ENCODE results near the gene MAML3. TPM values are rescaled to one million over a fixed set of nuclear protein-coding genes. Genes with fewer than 3 reads are reported as not detected.

Gene MAML3
- polyA plus RNA-seq, 1 donor (not counting 4 experiments of a cell fraction or from before 2014, with no cell fraction given): 0.68 TPM

DNA sequence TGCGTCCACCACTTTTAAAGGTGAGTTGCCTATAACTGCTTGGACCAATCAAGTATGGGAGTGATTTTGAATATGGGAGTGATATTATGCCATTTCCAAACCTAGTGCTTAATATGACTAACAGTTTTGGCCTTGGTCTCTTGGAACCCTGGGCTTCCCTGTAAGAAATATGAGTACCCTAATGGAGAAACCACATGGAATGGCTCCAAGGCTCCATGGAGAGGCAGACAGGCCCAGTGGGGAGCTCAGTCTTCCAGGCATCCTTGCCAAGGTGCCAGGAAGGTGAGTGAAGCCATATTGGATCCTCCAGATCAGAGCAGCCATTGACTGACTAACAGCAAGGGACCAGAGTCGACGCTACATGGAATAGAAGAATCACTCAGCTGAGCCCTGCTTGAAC is 53.2 kb downstream of the MAML3 start:
- H3K4me1 ChIP-seq (ENCODE audit: control insufficient read depth, extremely low read depth, insufficient read depth, low read length): peaks cover 31% of the 10 kb centered on the region
- no peak overlapping the region for H3K27ac ChIP-seq (ENCODE audit: control insufficient read depth, insufficient read depth, low read length)
- H3K27me3 ChIP-seq (ENCODE audit: control insufficient read depth, extremely low read depth, insufficient read depth, low read length): no peaks in the 10 kb centered on the region
- no peak overlapping the region for H3K9ac ChIP-seq (ENCODE audit: control insufficient read depth, extremely low read depth, insufficient read depth, low read length)
- dilution Hi-C loops (cut with MboI; ENCODE audit: extremely low pct_ligation_motif_present, low sequenced_read_pairs): no loop called here
- DNase-seq (ENCODE audit: low read depth, low spot score): no peak
- no peak for TF ChIP-seq EZH2 (IDR thresholded peaks at IDR 0.05; ENCODE audit: low read length)
- TF ChIP-seq, protein P1, sequence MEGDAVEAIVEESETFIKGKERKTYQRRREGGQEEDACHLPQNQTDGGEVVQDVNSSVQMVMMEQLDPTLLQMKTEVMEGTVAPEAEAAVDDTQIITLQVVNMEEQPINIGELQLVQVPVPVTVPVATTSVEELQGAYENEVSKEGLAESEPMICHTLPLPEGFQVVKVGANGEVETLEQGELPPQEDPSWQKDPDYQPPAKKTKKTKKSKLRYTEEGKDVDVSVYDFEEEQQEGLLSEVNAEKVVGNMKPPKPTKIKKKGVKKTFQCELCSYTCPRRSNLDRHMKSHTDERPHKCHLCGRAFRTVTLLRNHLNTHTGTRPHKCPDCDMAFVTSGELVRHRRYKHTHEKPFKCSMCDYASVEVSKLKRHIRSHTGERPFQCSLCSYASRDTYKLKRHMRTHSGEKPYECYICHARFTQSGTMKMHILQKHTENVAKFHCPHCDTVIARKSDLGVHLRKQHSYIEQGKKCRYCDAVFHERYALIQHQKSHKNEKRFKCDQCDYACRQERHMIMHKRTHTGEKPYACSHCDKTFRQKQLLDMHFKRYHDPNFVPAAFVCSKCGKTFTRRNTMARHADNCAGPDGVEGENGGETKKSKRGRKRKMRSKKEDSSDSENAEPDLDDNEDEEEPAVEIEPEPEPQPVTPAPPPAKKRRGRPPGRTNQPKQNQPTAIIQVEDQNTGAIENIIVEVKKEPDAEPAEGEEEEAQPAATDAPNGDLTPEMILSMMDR (optimal IDR thresholded peaks at IDR 0.05 in 1 of 3, IDR thresholded peaks at IDR 0.05 in 1 of 3, conservative IDR thresholded peaks at IDR 0.05 in 1 of 3; ENCODE audit: extremely low read depth in 1 of 3, insufficient read depth in 2 of 3, low read length in 3 of 3): no peak
- FAIRE-seq: no peak
- no peaks in the 10 kb centered on the region for H4K20me1 ChIP-seq (ENCODE audit: control insufficient read depth, extremely low read depth, insufficient read depth, low read length)
- no peak overlapping the region for H3K4me3 ChIP-seq (ENCODE audit: control insufficient read depth in 2 of 3, extremely low read depth in 1 of 3, insufficient read depth in 2 of 3, low read depth in 1 of 3, low read length in 3 of 3)
- H3K36me3 ChIP-seq (ENCODE audit: control insufficient read depth in 2 of 2, extremely low read depth in 1 of 2, insufficient read depth in 2 of 2, low read length in 2 of 2): no peaks in the 10 kb centered on the region
- no peaks in the 10 kb centered on the region for H3K9me1 ChIP-seq (ENCODE audit: control insufficient read depth, extremely low read depth, insufficient read depth, low read length)
- no peaks in the 10 kb centered on the region for H3K9me3 ChIP-seq (ENCODE audit: control insufficient read depth, low read depth, low read length)
- H2AFZ ChIP-seq (ENCODE audit: control insufficient read depth, low read length): no peak overlapping the region
- no peak overlapping the region for H3K4me2 ChIP-seq (ENCODE audit: control insufficient read depth, extremely low read depth, insufficient read depth, low read depth, low read length)
- H3K79me2 ChIP-seq (ENCODE audit: control insufficient read depth, insufficient read depth, low read length): no peaks in the 10 kb centered on the region

DNA sequence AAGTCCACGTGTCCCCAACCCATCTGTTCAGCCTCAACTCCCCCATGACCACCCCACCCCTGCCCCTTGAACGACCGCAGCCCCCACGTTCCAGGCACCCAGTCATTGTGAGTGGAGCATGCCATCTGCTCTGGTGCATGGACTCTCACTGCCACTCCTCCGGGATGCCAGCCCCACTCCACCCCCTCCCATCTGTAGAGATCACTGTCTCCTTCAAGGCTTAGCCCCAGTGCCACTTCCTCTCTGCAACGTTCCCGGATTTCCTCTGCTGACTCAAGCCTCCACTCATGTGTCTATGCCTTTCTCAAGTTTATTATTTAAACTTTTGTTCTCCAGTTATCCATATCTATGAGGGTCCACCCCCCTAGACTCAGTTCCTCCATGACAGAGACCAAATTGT is 54.0 kb downstream of the MAML3 start:
- dilution Hi-C loops (cut with MboI; ENCODE audit: extremely low pct_ligation_motif_present, low sequenced_read_pairs): no loop called here
- H3K4me1 ChIP-seq (ENCODE audit: control insufficient read depth, extremely low read depth, insufficient read depth, low read length): peaks cover 34% of the 10 kb centered on the region
- no peak overlapping the region for H3K27ac ChIP-seq (ENCODE audit: control insufficient read depth, insufficient read depth, low read length)
- DNase-seq (ENCODE audit: low read depth, low spot score) (no peak), FAIRE-seq (no peak)
- no peaks in the 10 kb centered on the region for H3K79me2 ChIP-seq (ENCODE audit: control insufficient read depth, insufficient read depth, low read length)
- no peaks in the 10 kb centered on the region for H4K20me1 ChIP-seq (ENCODE audit: control insufficient read depth, extremely low read depth, insufficient read depth, low read length)
- no peak overlapping the region for H3K4me3 ChIP-seq (ENCODE audit: control insufficient read depth in 2 of 3, extremely low read depth in 1 of 3, insufficient read depth in 2 of 3, low read depth in 1 of 3, low read length in 3 of 3)
- no peaks in the 10 kb centered on the region for H3K9me1 ChIP-seq (ENCODE audit: control insufficient read depth, extremely low read depth, insufficient read depth, low read length)
- TF ChIP-seq, protein P1 (optimal IDR thresholded peaks at IDR 0.05 in 1 of 3, IDR thresholded peaks at IDR 0.05 in 1 of 3, conservative IDR thresholded peaks at IDR 0.05 in 1 of 3; ENCODE audit: extremely low read depth in 1 of 3, insufficient read depth in 2 of 3, low read length in 3 of 3): no peak
- no peak for TF ChIP-seq EZH2 (IDR thresholded peaks at IDR 0.05; ENCODE audit: low read length)
- no peak overlapping the region for H3K9ac ChIP-seq (ENCODE audit: control insufficient read depth, extremely low read depth, insufficient read depth, low read length)
- H3K36me3 ChIP-seq (ENCODE audit: control insufficient read depth in 2 of 2, extremely low read depth in 1 of 2, insufficient read depth in 2 of 2, low read length in 2 of 2): no peaks in the 10 kb centered on the region
- no peak overlapping the region for H3K4me2 ChIP-seq (ENCODE audit: control insufficient read depth, extremely low read depth, insufficient read depth, low read depth, low read length)
- no peaks in the 10 kb centered on the region for H3K9me3 ChIP-seq (ENCODE audit: control insufficient read depth, low read depth, low read length)
- no peaks in the 10 kb centered on the region for H3K27me3 ChIP-seq (ENCODE audit: control insufficient read depth, extremely low read depth, insufficient read depth, low read length)
- no peak overlapping the region for H2AFZ ChIP-seq (ENCODE audit: control insufficient read depth, low read length)
